ENCODE results near the gene SLC22A15. TPM values are rescaled to one million over a fixed set of nuclear protein-coding genes. Genes with fewer than 3 reads are reported as not detected.

Gene SLC22A15
- total and polyA plus RNA-seq, 10 of the 15 experiments (the other 5 are each of a cell fraction or from before 2014, with no cell fraction given): 0.05 to 2.8 (median 0.13) TPM; not detected in 1

DNA sequence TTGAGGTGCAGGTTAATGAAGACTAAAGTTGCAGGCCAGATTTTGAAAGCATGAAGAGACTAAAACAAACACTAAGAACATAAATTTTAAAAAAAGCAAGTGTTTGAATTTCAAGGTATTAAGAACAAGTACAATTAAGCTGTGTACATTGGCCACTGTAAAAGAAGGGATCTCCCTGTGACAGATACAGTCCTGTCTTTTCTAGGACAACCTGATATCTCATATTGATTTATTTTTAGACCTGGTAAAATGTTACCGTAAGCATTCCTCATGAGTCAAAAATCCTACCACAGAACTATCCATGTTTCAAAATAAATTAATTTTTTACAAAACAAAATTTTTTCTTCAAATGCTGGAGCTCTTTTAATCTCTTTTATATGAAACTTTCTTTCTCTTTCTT lies 39.4 kb downstream of the SLC22A15 start:
- H4K20me1 ChIP-seq (ENCODE audit: control insufficient read depth, insufficient read depth): no peaks in the 10 kb centered on the region
- FAIRE-seq (no peak), DNase-seq (ENCODE audit: low read depth, low spot score) (no peak), ATAC-seq (no peak)
- TF ChIP-seq HDGF (IDR thresholded peaks at IDR 0.05) (no peak), TBL1XR1 (IDR thresholded peaks at IDR 0.05; ENCODE audit: low read depth, low read length) (no peak), STAT1 (conservative IDR thresholded peaks at IDR 0.05) (no peak), RUNX3 (IDR thresholded peaks at IDR 0.05; ENCODE audit: low read length) (no peak), POLR2A (IDR thresholded peaks at IDR 0.05; ENCODE audit: low read depth, low read length) (no peak), ATF7 (IDR thresholded peaks at IDR 0.05; ENCODE audit: low read depth) (no peak), NBN (IDR thresholded peaks at IDR 0.05) (no peak), RBBP5 (conservative IDR thresholded peaks at IDR 0.05) (no peak), CBX3 (IDR thresholded peaks at IDR 0.05; ENCODE audit: borderline replicate concordance, low read depth) (no peak), RAD51 (IDR thresholded peaks at IDR 0.05) (no peak), RFX5 (IDR thresholded peaks at IDR 0.05; ENCODE audit: low read depth, low read length) (no peak), EP300 (IDR thresholded peaks at IDR 0.05; ENCODE audit: borderline replicate concordance in 1 of 2, control insufficient read depth in 1 of 2, low read depth in 2 of 2, low read length in 2 of 2) (no peak), NRF1 (conservative IDR thresholded peaks at IDR 0.05; ENCODE audit: low read depth, low read length) (no peak), STAT3 (IDR thresholded peaks at IDR 0.05; ENCODE audit: low read depth, low read length) (no peak), ETV6 (conservative IDR thresholded peaks at IDR 0.05 in 1 of 2, IDR thresholded peaks at IDR 0.05 in 1 of 2; ENCODE audit: borderline replicate concordance in 1 of 2, low read depth in 1 of 2) (no peak)
- TF ChIP-seq, protein P1, sequence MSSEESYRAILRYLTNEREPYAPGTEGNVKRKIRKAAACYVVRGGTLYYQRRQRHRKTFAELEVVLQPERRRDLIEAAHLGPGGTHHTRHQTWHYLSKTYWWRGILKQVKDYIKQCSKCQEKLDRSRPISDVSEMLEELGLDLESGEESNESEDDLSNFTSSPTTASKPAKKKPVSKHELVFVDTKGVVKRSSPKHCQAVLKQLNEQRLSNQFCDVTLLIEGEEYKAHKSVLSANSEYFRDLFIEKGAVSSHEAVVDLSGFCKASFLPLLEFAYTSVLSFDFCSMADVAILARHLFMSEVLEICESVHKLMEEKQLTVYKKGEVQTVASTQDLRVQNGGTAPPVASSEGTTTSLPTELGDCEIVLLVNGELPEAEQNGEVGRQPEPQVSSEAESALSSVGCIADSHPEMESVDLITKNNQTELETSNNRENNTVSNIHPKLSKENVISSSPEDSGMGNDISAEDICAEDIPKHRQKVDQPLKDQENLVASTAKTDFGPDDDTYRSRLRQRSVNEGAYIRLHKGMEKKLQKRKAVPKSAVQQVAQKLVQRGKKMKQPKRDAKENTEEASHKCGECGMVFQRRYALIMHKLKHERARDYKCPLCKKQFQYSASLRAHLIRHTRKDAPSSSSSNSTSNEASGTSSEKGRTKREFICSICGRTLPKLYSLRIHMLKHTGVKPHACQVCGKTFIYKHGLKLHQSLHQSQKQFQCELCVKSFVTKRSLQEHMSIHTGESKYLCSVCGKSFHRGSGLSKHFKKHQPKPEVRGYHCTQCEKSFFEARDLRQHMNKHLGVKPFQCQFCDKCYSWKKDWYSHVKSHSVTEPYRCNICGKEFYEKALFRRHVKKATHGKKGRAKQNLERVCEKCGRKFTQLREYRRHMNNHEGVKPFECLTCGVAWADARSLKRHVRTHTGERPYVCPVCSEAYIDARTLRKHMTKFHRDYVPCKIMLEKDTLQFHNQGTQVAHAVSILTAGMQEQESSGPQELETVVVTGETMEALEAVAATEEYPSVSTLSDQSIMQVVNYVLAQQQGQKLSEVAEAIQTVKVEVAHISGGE (CRISPR knock-in tag; IDR thresholded peaks at IDR 0.05): no peak
- TF ChIP-seq, protein P2, sequence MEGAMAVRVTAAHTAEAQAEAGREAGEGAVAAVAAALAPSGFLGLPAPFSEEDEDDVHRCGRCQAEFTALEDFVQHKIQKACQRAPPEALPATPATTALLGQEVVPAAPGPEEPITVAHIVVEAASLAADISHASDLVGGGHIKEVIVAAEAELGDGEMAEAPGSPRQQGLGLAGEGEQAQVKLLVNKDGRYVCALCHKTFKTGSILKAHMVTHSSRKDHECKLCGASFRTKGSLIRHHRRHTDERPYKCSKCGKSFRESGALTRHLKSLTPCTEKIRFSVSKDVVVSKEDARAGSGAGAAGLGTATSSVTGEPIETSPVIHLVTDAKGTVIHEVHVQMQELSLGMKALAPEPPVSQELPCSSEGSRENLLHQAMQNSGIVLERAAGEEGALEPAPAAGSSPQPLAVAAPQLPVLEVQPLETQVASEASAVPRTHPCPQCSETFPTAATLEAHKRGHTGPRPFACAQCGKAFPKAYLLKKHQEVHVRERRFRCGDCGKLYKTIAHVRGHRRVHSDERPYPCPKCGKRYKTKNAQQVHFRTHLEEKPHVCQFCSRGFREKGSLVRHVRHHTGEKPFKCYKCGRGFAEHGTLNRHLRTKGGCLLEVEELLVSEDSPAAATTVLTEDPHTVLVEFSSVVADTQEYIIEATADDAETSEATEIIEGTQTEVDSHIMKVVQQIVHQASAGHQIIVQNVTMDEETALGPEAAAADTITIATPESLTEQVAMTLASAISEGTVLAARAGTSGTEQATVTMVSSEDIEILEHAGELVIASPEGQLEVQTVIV (IDR thresholded peaks at IDR 0.05; ENCODE audit: borderline replicate concordance, partially characterized antibody): no peak
- TF ChIP-seq, protein P3, sequence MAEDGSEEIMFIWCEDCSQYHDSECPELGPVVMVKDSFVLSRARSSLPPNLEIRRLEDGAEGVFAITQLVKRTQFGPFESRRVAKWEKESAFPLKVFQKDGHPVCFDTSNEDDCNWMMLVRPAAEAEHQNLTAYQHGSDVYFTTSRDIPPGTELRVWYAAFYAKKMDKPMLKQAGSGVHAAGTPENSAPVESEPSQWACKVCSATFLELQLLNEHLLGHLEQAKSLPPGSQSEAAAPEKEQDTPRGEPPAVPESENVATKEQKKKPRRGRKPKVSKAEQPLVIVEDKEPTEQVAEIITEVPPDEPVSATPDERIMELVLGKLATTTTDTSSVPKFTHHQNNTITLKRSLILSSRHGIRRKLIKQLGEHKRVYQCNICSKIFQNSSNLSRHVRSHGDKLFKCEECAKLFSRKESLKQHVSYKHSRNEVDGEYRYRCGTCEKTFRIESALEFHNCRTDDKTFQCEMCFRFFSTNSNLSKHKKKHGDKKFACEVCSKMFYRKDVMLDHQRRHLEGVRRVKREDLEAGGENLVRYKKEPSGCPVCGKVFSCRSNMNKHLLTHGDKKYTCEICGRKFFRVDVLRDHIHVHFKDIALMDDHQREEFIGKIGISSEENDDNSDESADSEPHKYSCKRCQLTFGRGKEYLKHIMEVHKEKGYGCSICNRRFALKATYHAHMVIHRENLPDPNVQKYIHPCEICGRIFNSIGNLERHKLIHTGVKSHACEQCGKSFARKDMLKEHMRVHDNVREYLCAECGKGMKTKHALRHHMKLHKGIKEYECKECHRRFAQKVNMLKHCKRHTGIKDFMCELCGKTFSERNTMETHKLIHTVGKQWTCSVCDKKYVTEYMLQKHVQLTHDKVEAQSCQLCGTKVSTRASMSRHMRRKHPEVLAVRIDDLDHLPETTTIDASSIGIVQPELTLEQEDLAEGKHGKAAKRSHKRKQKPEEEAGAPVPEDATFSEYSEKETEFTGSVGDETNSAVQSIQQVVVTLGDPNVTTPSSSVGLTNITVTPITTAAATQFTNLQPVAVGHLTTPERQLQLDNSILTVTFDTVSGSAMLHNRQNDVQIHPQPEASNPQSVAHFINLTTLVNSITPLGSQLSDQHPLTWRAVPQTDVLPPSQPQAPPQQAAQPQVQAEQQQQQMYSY (CRISPR knock-in tag; IDR thresholded peaks at IDR 0.05): no peak
- ChIA-PET SMC1A (ENCODE audit: uncharacterized antibody, unreplicated experiment) (interaction anchor here (1.0 kb wide), 1 partner anchor 117 kb away, joined by 3 read pairs; no protein-coding TSS in a partner anchor), RAD21 (ENCODE audit: unreplicated experiment) (no interaction called here), POLR2A (no interaction called here), CTCF (no interaction called here)
- no peak overlapping the region for H2AFZ ChIP-seq (ENCODE audit: control insufficient read depth, low read depth, low read length)
- BruUV-seq (replicated peaks): no TSS peak
- WGBS (ENCODE audit: insufficient coverage, insufficient replicate concordance, low lambda C conversion rate, missing lambda C conversion rate): 95% methylated on average over 1 of the region's 1 CpG
- H3K27me3 ChIP-seq (replicated peaks in 1 of 2; ENCODE audit: control insufficient read depth in 2 of 2, insufficient read depth in 2 of 2, low read length in 1 of 2): no peaks in the 10 kb centered on the region
- H3K9me3 ChIP-seq (replicated peaks; ENCODE audit: control insufficient read depth, insufficient read depth, low read length): no peaks in the 10 kb centered on the region
- H3K4me1 ChIP-seq (ENCODE audit: control insufficient read depth, insufficient read depth, low read length): no peaks in the 10 kb centered on the region
- in situ Hi-C loops (cut with MboI): no loop called here
- no peak overlapping the region for H3K4me2 ChIP-seq (ENCODE audit: control insufficient read depth, insufficient read depth)
- intact Hi-C loops (cut with micrococcal nuclease; ENCODE audit: unreplicated experiment): no loop called here
- H3K27ac ChIP-seq (ENCODE audit: control insufficient read depth, insufficient read depth): no peak overlapping the region
- H3K79me2 ChIP-seq (ENCODE audit: control insufficient read depth, insufficient read depth, low read length): no peaks in the 10 kb centered on the region
- no peaks in the 10 kb centered on the region for H3K36me3 ChIP-seq (ENCODE audit: control insufficient read depth in 2 of 2, insufficient read depth in 2 of 2, low read length in 1 of 2)
- H3K4me3 ChIP-seq: no peak overlapping the region
- no peak overlapping the region for H3K9ac ChIP-seq (ENCODE audit: control insufficient read depth, insufficient read depth, low read length)

Data from GM12878 (cell line).